M059J (cell line): ENCODE data around the gene TBXAS1. TPM values are rescaled to one million over a fixed set of nuclear protein-coding genes. Genes with fewer than 3 reads are reported as not detected.

Source experiments
- DNase-seq: peaks from one replicate; pipeline ENCODE4 v3.0.0-alpha.2; 2012; ENCODE audit warnings: low read depth
- total RNA-seq: library from RNA; depleted of rRNA; stranded (reverse); fragments of >200 nt; shearing (Covaris generic); gene quantifications from 2 replicates; pipeline ENCODE4 v1.2.3, GENCODE V29; 2014

The TBXAS1 gene
- total RNA-seq, 1 experiment from 2014 or later = 7.8 TPM

- DNase-seq = peak; percentile 87
Measured at GRCh38 chr7:139854124-139854511, 25.1 kb downstream of the TBXAS1 start.

DNA sequence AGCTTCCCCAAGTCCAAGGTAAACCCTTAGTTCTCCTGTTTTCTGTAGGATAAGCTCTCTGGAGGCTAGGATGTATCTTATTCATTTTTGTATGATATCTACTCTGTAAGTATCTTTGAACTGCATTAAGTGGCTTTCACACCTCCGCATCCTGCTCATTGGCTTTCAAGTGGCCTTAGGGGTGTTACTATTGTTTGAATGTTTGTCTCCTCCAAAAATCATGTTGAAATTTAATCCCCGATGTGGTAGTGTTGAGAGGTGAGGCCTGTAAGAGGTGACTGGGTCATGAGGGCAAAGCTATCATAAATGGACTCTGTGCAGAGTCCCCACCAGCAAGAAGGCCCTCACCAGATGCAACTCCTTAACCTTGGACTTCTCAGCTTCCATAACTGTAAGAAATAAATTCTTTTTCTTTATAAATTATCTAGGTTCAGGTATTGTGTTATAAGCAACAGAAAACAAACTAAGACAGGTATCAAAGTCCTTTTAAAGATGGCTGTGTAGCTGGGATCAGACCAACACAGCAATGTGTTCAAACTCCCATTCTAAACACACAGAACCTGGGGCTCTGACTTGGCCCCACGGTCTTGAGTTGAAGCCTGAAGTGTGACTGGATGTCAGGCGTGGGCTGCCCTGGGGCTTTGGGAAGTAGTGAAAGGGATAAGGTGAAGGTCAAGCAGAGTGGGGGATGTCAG lies 25.9 kb downstream of the TBXAS1 start:
- DNase-seq = no peak

- no peak for DNase-seq
Measured at GRCh38 chr7:139855498-139856270, 26.6 kb downstream of the TBXAS1 start.

- no peak for DNase-seq
Measured at GRCh38 chr7:139857791-139858190, 28.7 kb downstream of the TBXAS1 start.

DNA sequence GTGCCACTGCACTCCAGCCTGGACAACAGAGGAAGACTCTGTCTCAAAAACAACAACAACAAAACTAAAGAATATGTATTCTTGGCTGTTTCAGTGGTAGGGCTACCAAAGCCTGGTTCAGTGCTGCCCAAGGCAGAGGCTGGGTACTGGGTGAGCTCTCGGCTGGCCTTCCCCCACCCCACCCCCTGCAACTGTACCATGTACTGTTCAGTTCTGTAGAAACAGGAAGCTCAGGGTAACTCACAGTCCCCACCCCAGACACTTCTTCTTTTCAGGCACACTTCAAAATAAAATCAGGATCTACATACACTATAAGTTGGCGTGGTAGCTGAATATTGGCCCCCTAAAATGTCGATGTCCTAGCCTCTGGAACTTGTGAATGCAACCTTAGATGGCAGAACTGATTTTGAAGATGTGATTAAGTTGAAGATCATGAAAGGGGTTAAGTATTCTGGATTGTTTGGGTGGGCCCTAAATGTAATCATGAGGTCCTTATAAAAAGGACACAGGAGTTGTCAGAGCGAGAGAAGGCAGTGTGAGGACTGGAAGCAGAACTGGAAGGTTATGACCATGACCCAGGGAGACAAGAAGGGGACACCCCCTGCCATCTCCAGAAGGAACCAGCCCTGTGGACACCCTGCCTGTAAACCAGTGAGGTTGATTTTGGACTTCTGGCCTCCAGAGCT lies 31.2 kb downstream of the TBXAS1 start:
- no peak for DNase-seq

DNA sequence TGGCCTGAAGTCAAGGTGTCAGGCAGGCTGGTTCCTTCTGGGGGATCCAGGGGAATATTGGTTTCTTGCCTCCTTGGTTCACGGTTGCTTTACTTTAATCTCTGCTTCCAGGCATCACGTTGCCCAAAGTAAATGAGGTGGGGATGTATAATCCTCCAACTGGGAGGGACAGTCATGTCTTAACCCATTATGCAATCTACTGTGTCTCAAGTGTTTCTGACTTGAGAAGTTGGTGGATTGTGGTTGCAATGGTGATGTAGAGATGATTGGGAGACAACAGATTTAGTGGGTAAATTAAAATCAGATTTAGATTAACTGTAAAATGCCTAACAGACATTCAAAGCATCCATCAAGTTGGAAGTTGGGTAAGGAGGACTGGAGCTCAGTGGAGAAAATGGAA lies 32.7 kb downstream of the TBXAS1 start:
- DNase-seq = no peak

- DNase-seq = no peak
Measured at GRCh38 chr7:139866047-139866837, 37.2 kb downstream of the TBXAS1 start.

GRCh38 chr7:139867847-139868246 lies 38.8 kb downstream of the TBXAS1 start:
- DNase-seq = no peak

DNA sequence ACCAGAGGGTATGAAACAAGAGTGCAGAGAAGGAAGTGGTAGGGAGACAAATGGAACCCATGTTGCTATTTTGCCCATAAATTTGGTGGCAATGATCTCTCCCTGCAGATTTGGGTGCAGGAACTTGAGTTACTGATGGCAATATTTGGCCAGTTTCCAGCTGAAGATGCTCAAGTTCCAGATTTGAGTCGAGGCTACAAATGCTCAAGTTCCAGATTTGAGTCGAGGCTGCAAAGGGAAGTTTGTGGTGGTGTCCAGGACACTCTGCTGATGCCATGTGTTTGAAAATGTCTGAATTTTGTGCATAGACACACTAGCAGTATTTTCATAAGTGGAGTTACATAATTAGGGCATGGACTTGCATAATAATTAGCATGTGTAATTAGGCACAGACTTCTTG lies 40.8 kb downstream of the TBXAS1 start:
- no peak for DNase-seq

- DNase-seq = no peak
Measured at GRCh38 chr7:139870380-139870779, 41.3 kb downstream of the TBXAS1 start.

DNA sequence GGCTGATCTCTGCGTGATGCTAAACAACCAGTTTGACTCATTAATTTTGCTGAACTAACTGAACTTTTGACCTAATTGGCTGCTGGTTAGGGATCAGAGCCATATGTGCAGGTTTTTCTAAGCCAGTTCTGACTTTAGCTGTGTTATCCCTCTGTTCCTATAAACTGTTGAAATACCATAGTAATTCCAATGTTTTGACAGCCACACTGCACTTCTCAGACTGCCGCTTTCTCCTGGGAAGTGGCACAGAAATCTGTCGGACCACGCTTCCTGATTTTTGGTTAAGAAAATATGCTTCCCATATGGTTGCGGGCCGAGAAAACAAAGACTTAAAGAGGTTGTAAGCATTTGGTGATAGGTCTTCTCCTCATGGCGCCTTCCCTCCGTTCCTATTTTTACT lies 42.3 kb downstream of the TBXAS1 start:
- no peak for DNase-seq

GRCh38 chr7:139871820-139872219 lies 42.8 kb downstream of the TBXAS1 start:
- no peak for DNase-seq

GRCh38 chr7:139873593-139874301 lies 44.7 kb downstream of the TBXAS1 start:
- DNase-seq = no peak

DNA sequence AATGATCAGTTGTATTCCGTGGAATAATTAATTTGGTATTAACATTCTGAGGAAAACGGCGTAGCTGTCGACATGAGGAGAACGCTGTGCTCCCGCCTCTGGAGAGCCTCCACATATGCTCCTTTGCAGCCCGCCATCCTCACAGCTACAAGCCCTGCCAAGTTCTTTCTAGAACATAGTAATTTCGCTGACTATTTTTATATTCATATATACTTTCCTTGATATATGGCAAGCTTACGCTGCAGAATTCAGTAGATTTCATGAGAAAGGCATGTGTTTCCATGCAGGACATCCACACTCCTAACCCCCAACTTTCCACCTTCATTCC lies 45.2 kb downstream of the TBXAS1 start:
- DNase-seq = no peak

- DNase-seq = no peak
Measured at GRCh38 chr7:139875821-139876241, 46.8 kb downstream of the TBXAS1 start.

DNA sequence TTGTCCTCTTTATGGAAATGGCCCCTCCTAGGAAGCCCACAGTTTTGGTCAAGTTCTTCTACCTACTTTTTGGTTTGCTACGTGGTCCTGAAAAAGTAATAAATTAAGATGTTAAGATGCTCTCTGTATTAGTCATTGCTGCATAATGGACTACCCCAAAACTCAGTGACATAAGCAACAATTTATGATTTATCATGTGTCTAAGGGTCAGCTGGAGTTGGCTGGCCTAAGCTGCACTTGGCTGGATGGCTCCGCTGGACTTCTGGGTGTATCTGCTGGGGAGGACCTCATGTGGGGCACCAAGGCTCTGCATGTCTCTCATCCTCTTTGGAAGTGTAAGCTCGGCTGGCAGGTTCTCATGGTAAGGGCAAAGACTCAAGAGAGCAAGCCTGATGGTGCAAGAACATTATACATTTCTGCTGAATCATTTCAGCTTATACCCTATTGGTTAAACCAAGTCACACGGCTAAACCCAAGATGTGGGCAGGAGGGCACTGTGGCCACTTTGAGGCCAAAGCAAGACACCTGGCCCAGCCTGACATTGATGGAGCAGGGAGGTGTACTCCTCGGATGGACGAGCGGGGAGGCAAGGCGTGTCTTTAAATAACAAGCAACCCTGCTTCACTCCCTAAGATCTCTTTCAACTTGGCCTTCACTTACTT lies 47.7 kb downstream of the TBXAS1 start:
- DNase-seq = peak; percentile 44

- DNase-seq = no peak
Measured at GRCh38 chr7:139883814-139884213, 54.8 kb downstream of the TBXAS1 start.

GRCh38 chr7:139884441-139884840 lies 55.4 kb downstream of the TBXAS1 start:
- no peak for DNase-seq

- DNase-seq = no peak
Measured at GRCh38 chr7:139885511-139885910, 56.4 kb downstream of the TBXAS1 start.

GRCh38 chr7:139886206-139886605 lies 57.1 kb downstream of the TBXAS1 start:
- DNase-seq = peak; percentile 29

GRCh38 chr7:139886899-139887298 lies 57.8 kb downstream of the TBXAS1 start:
- no peak for DNase-seq
